HEK293T (cell line): ENCODE measurements around the gene IGLL1.

Source experiments
- CTCF ChIA-PET: fragments of 350-600 bp; formaldehyde crosslinking; extraction: SDS; loops from one replicate; lab custom pipeline; 2021; ENCODE audit warnings: antibody characterized with exemption, inconsistent platforms; lab: Yijun Ruan, JAX
- POLR2A ChIA-PET: fragments of 350-600 bp; formaldehyde crosslinking; extraction: SDS; loops from one replicate; lab custom pipeline; 2020; ENCODE audit warnings: antibody characterized with exemption, inconsistent platforms; lab: Yijun Ruan, JAX
- DNase-seq: peaks from one replicate; pipeline ENCODE4 v3.0.0; 2012; ENCODE audit warnings: mixed read lengths; ENCODE audit errors: extremely low spot score
- ARNT ChIP-seq: fragments of 450-650 bp; IDR thresholded peaks from 2 replicates; pipeline ENCODE4 v1.6.1; 2017; ENCODE audit warnings: mild to moderate bottlenecking
- BHLHE40 ChIP-seq: fragments of 450-650 bp; IDR thresholded peaks from 2 replicates; pipeline ENCODE4 v1.6.1; 2016; ENCODE audit warnings: mild to moderate bottlenecking, moderate library complexity, borderline replicate concordance
- CTBP1 ChIP-seq: fragments of 450-650 bp; IDR thresholded peaks from 2 replicates; pipeline ENCODE4 v1.6.1; 2016; ENCODE audit warnings: borderline replicate concordance
- ELF4 ChIP-seq: fragments of 450-650 bp; IDR thresholded peaks from 2 replicates; pipeline ENCODE4 v1.6.1; 2017; ENCODE audit warnings: antibody characterized with exemption
- FOXA1 ChIP-seq: fragments of 450-650 bp; IDR thresholded peaks from 2 replicates; pipeline ENCODE4 v1.6.1; 2016; ENCODE audit warnings: mild to moderate bottlenecking
- FOXK2 ChIP-seq: fragments of 450-650 bp; IDR thresholded peaks from 2 replicates; pipeline ENCODE4 v1.6.1; 2016; ENCODE audit warnings: mild to moderate bottlenecking
- FOXM1 ChIP-seq: fragments of 450-650 bp; IDR thresholded peaks from 2 replicates; pipeline ENCODE4 v1.6.1; 2017; ENCODE audit warnings: mild to moderate bottlenecking, borderline replicate concordance
- HDGF ChIP-seq: fragments of 450-650 bp; IDR thresholded peaks from 2 replicates; pipeline ENCODE4 v1.6.1; 2017; ENCODE audit warnings: antibody characterized with exemption, borderline replicate concordance
- L3MBTL2 ChIP-seq: fragments of 450-650 bp; conservative IDR thresholded peaks from 2 replicates; pipeline ENCODE4 v1.6.1; 2016; ENCODE audit warnings: mild to moderate bottlenecking
- LEF1 ChIP-seq: fragments of 450-650 bp; IDR thresholded peaks from 2 replicates; pipeline ENCODE4 v1.6.1; 2017; ENCODE audit warnings: mild to moderate bottlenecking, borderline replicate concordance
- NFRKB ChIP-seq: fragments of 450-650 bp; IDR thresholded peaks from 2 replicates; pipeline ENCODE4 v1.6.1; 2016; ENCODE audit warnings: mild to moderate bottlenecking, moderate library complexity
- PKNOX1 ChIP-seq: fragments of 450-650 bp; IDR thresholded peaks from 2 replicates; pipeline ENCODE4 v1.6.1; 2016
- SP1 ChIP-seq: fragments of 450-650 bp; IDR thresholded peaks from 2 replicates; pipeline ENCODE4 v1.6.1; 2017
- SUZ12 ChIP-seq: fragments of 450-650 bp; IDR thresholded peaks from 2 replicates; pipeline ENCODE4 v1.6.1; 2016; ENCODE audit warnings: mild to moderate bottlenecking
- TARDBP ChIP-seq: fragments of 450-650 bp; IDR thresholded peaks from 2 replicates; pipeline ENCODE4 v1.6.1; 2016
- ZNF384 ChIP-seq: fragments of 450-650 bp; IDR thresholded peaks from 2 replicates; pipeline ENCODE4 v1.6.1; 2016

Gene IGLL1

GRCh38 chr22:23531966-23532705 is 48.0 kb downstream of the IGLL1 start:
- ChIA-PET POLR2A (no interaction called here), CTCF (no interaction called here)
- TF ChIP-seq LEF1: no peak
- TF ChIP-seq NFRKB: no peak
- no peak for TF ChIP-seq FOXK2
- TF ChIP-seq L3MBTL2: no peak
- no peak for TF ChIP-seq CTBP1
- TF ChIP-seq FOXA1: no peak
- TF ChIP-seq ARNT: no peak
- no peak for DNase-seq

- ChIA-PET POLR2A (no interaction called here), CTCF (interaction anchor here (1.0 kb wide), 1 partner anchor 9 kb away, joined by 3 read pairs; no protein-coding TSS in a partner anchor)
- DNase-seq: no peak
- TF ChIP-seq FOXM1 (no peak), ELF4 (no peak), LEF1 (no peak), SUZ12 (no peak), L3MBTL2 (no peak), FOXK2 (no peak), ZNF384 (no peak), NFRKB (no peak)
Measured at GRCh38 chr22:23531283-23531956, 48.7 kb downstream of the IGLL1 start.

- ChIA-PET CTCF (interaction anchor here (1.0 kb wide), 1 partner anchor 8 kb away, joined by 3 read pairs; no protein-coding TSS in a partner anchor), POLR2A (no interaction called here)
- TF ChIP-seq HDGF: no peak
- no peak for TF ChIP-seq LEF1
- TF ChIP-seq SP1: no peak
- no peak for TF ChIP-seq SUZ12
- no peak for TF ChIP-seq CTBP1
- DNase-seq: no peak
Measured at GRCh38 chr22:23530766-23531282, 49.3 kb downstream of the IGLL1 start.

GRCh38 chr22:23530106-23530505 is 50.0 kb downstream of the IGLL1 start:
- POLR2A ChIA-PET: no interaction called here
- TF ChIP-seq LEF1: no peak
- no peak for TF ChIP-seq CTBP1
- TF ChIP-seq ELF4: no peak
- TF ChIP-seq TARDBP: no peak
- TF ChIP-seq NFRKB: no peak
- no peak for TF ChIP-seq FOXM1
- DNase-seq: no peak
- CTCF ChIA-PET: no interaction called here

GRCh38 chr22:23529166-23530103 is 50.7 kb downstream of the IGLL1 start:
- no peak for TF ChIP-seq FOXK2
- no peak for TF ChIP-seq TARDBP
- TF ChIP-seq PKNOX1: no peak
- TF ChIP-seq BHLHE40: no peak
- TF ChIP-seq SP1: no peak
- no peak for TF ChIP-seq NFRKB
- TF ChIP-seq ARNT: no peak
- no peak for TF ChIP-seq ELF4
- TF ChIP-seq LEF1: no peak
- TF ChIP-seq CTBP1: no peak
- no peak for TF ChIP-seq FOXA1
- TF ChIP-seq FOXM1: no peak
- no peak for TF ChIP-seq SUZ12
- TF ChIP-seq HDGF: no peak
- TF ChIP-seq L3MBTL2: no peak
- no peak for TF ChIP-seq ZNF384
- DNase-seq: no peak
- ChIA-PET POLR2A (no interaction called here), CTCF (no interaction called here)

GRCh38 chr22:23527971-23528740 is 51.9 kb downstream of the IGLL1 start:
- TF ChIP-seq SUZ12: no peak
- TF ChIP-seq CTBP1: no peak
- no peak for TF ChIP-seq BHLHE40
- no peak for TF ChIP-seq ARNT
- TF ChIP-seq FOXK2: no peak
- TF ChIP-seq HDGF: no peak
- no peak for TF ChIP-seq FOXA1
- TF ChIP-seq FOXM1: no peak
- TF ChIP-seq ZNF384: no peak
- no peak for TF ChIP-seq PKNOX1
- TF ChIP-seq ELF4: no peak
- TF ChIP-seq SP1: no peak
- TF ChIP-seq L3MBTL2: no peak
- no peak for TF ChIP-seq NFRKB
- TF ChIP-seq LEF1: no peak
- no peak for DNase-seq
- ChIA-PET CTCF (no interaction called here), POLR2A (no interaction called here)
